MM.1S (cell line): ENCODE measurements around the gene SCUBE3.

Experiments used
- DNase-seq: peaks from one replicate; pipeline ENCODE4 v3.0.0-alpha.2; 2015
- H2AFZ ChIP-seq: fragments of 300-600 bp; sonication (generic); 2 replicates; pipeline ENCODE4 v1.6.0; 2016; ENCODE audit warnings: antibody characterized with exemption, low read length
- H3F3A ChIP-seq: fragments of 300-600 bp; sonication (generic); 2 replicates; pipeline ENCODE4 v1.6.1; 2016; ENCODE audit warnings: mild to moderate bottlenecking, antibody characterized with exemption, low read length, moderate library complexity, mixed read lengths; ENCODE audit not compliant: insufficient read depth
- H3K27ac ChIP-seq: fragments of 300-600 bp; sonication (generic); 2 replicates; pipeline ENCODE4 v1.5.1; 2016; ENCODE audit warnings: mild to moderate bottlenecking, low read length
- H3K27me3 ChIP-seq: fragments of 300-600 bp; sonication (generic); replicated peaks from 2 replicates; pipeline ENCODE4 v1.6.0; 2016; ENCODE audit warnings: low read length; ENCODE audit not compliant: insufficient read depth
- H3K36me3 ChIP-seq: fragments of 300-600 bp; sonication (generic); replicated peaks from 2 replicates; pipeline ENCODE4 v1.6.1; 2016; ENCODE audit warnings: mild to moderate bottlenecking, low read length, mixed read lengths; ENCODE audit not compliant: insufficient read depth
- H3K4me1 ChIP-seq: fragments of 300-600 bp; sonication (generic); 2 replicates; pipeline ENCODE4 v1.6.1; 2016; ENCODE audit warnings: low read length, mixed read lengths
- H3K4me2 ChIP-seq: fragments of 300-600 bp; sonication (generic); 2 replicates; pipeline ENCODE4 v1.6.0; 2016; ENCODE audit warnings: low read depth, low read length
- H3K4me3 ChIP-seq: fragments of 300-600 bp; sonication (generic); 2 replicates; pipeline ENCODE4 v1.5.1; 2016; ENCODE audit warnings: low read length, mixed read lengths
- H3K79me2 ChIP-seq: fragments of 300-600 bp; sonication (generic); 2 replicates; pipeline ENCODE4 v1.6.1; 2016; ENCODE audit warnings: mixed run types, low read length, mixed read lengths
- H3K9ac ChIP-seq: fragments of 300-600 bp; sonication (generic); 2 replicates; pipeline ENCODE4 v1.6.1; 2016; ENCODE audit warnings: low read length, mixed read lengths
- H3K9me2 ChIP-seq: fragments of 300-600 bp; sonication (generic); replicated peaks from 2 replicates; pipeline ENCODE4 v1.6.1; 2016; ENCODE audit warnings: mild to moderate bottlenecking, low read length, mixed read lengths; ENCODE audit not compliant: insufficient read depth
- H3K9me3 ChIP-seq: fragments of 300-600 bp; sonication (generic); replicated peaks from 2 replicates; pipeline ENCODE4 v1.6.1; 2016; ENCODE audit warnings: mild to moderate bottlenecking, low read length, mixed read lengths; ENCODE audit not compliant: insufficient read depth
- H4K20me1 ChIP-seq: fragments of 300-600 bp; sonication (generic); 2 replicates; pipeline ENCODE4 v1.6.1; 2016; ENCODE audit warnings: mild to moderate bottlenecking, low read length, moderate library complexity, mixed read lengths; ENCODE audit not compliant: insufficient read depth
- CTCF ChIP-seq: fragments of 300-600 bp; sonication (generic); IDR thresholded peaks from 2 replicates; pipeline ENCODE4 v1.5.1; 2016; ENCODE audit warnings: antibody characterized with exemption, low read length, mixed read lengths
- EZH2 ChIP-seq: fragments of 300-600 bp; sonication (generic); optimal IDR thresholded peaks from 2 replicates; pipeline ENCODE3; 2017; ENCODE audit warnings: low read depth, mild to moderate bottlenecking, antibody characterized with exemption, low read length, mixed read lengths
- EZH2phosphoT487 ChIP-seq: fragments of 300-600 bp; sonication (generic); IDR thresholded peaks from 2 replicates; pipeline ENCODE4 v1.6.1; 2018; ENCODE audit warnings: antibody characterized with exemption, low read length

The SCUBE3 gene

GRCh38 chr6:35273822-35274559 lies 60.2 kb downstream of the SCUBE3 start:
- no peak for TF ChIP-seq CTCF
- no peak for TF ChIP-seq EZH2
- TF ChIP-seq EZH2phosphoT487, result no peak
- Histone ChIP-seq H3K4me2 (no peak overlapping the region), H3K27ac (no peak overlapping the region)

GRCh38 chr6:35275744-35276260 lies 62.0 kb downstream of the SCUBE3 start:
- Histone ChIP-seq H3K4me1 (no peaks in the 10 kb centered on the region), H3K79me2 (no peaks in the 10 kb centered on the region), H4K20me1 (no peaks in the 10 kb centered on the region), H3K9me3 (no peaks in the 10 kb centered on the region), H3K9ac (no peak overlapping the region), H3K27ac (no peak overlapping the region), H3K36me3 (no peaks in the 10 kb centered on the region), H3K4me3 (no peak overlapping the region), H3K27me3 (no peaks in the 10 kb centered on the region), H2AFZ (no peak overlapping the region), H3K4me2 (no peak overlapping the region), H3F3A (no peaks in the 10 kb centered on the region), H3K9me2 (no peaks in the 10 kb centered on the region)
- TF ChIP-seq EZH2phosphoT487 (no peak), CTCF (no peak), EZH2 (no peak)
- no peak for DNase-seq

More at GRCh38 chr6:35273822-35274559, 60.2 kb downstream of the SCUBE3 start:
- Histone ChIP-seq H3F3A (no peaks in the 10 kb centered on the region), H3K79me2 (no peaks in the 10 kb centered on the region), H3K27me3 (no peaks in the 10 kb centered on the region), H4K20me1 (no peaks in the 10 kb centered on the region), H3K9ac (no peak overlapping the region), H3K36me3 (no peaks in the 10 kb centered on the region), H2AFZ (no peak overlapping the region), H3K9me2 (no peaks in the 10 kb centered on the region), H3K4me1 (no peaks in the 10 kb centered on the region), H3K9me3 (no peaks in the 10 kb centered on the region), H3K4me3 (no peak overlapping the region)
- no peak for DNase-seq

GRCh38 chr6:35278708-35279107 lies 65.0 kb downstream of the SCUBE3 start:
- no peak overlapping the region for H3K4me2 ChIP-seq
- TF ChIP-seq EZH2 (no peak), EZH2phosphoT487 (no peak), CTCF (no peak)
- no peaks in the 10 kb centered on the region for H3K79me2 ChIP-seq
- H4K20me1 ChIP-seq, result no peaks in the 10 kb centered on the region
- no peak overlapping the region for H3K27ac ChIP-seq
- H3K27me3 ChIP-seq, result no peaks in the 10 kb centered on the region
- no peaks in the 10 kb centered on the region for H3K9me2 ChIP-seq
- no peaks in the 10 kb centered on the region for H3K4me1 ChIP-seq
- H3F3A ChIP-seq, result no peaks in the 10 kb centered on the region
- H2AFZ ChIP-seq, result no peak overlapping the region
- H3K9ac ChIP-seq, result no peak overlapping the region
- no peak for DNase-seq
- H3K36me3 ChIP-seq, result no peaks in the 10 kb centered on the region
- no peak overlapping the region for H3K4me3 ChIP-seq
- H3K9me3 ChIP-seq, result no peaks in the 10 kb centered on the region
